K562 (cell line): ENCODE results near the gene WWOX. TPM values are rescaled to one million over a fixed set of nuclear protein-coding genes. Genes with fewer than 3 reads are reported as not detected.

Experiments used
- CBFB ChIP-seq: sonication (generic); formaldehyde crosslinking; IDR thresholded peaks from 2 replicates; pipeline ENCODE4 v1.4.0; 2020; ENCODE audit warnings: mild to moderate bottlenecking, missing genetic modification reagents
- CREB3 ChIP-seq: fragments of 450-650 bp; conservative IDR thresholded peaks from 2 replicates; pipeline ENCODE4 v1.6.1; 2016; ENCODE audit warnings: missing genetic modification characterization, low read depth, mild to moderate bottlenecking, missing compliant biosample characterization, moderate library complexity
- DMBX1 ChIP-seq: fragments of 250-450 bp; sonication (Bioruptor Pico); IDR thresholded peaks from 2 replicates; pipeline ENCODE4 v1.8.0; 2022; ENCODE audit warnings: inconsistent platforms, mild to moderate bottlenecking, moderate library complexity, borderline replicate concordance
- EP400 ChIP-seq: fragments of 450-650 bp; IDR thresholded peaks from 2 replicates; pipeline ENCODE4 v1.6.1; 2017; ENCODE audit warnings: antibody characterized with exemption, mild to moderate bottlenecking, moderate library complexity
- HNRNPK ChIP-seq: fragments of 200-400 bp; formaldehyde crosslinking; IDR thresholded peaks from one replicate; pipeline ENCODE4 v1.6.1; 2018; ENCODE audit warnings: mild to moderate bottlenecking, low read depth, low read length; ENCODE audit not compliant: poor library complexity, severe bottlenecking
- KLF1 ChIP-seq: fragments of 450-650 bp; IDR thresholded peaks from 2 replicates; pipeline ENCODE4 v1.6.1; 2016; ENCODE audit warnings: missing genetic modification characterization, missing compliant biosample characterization
- MTF1 ChIP-seq: fragments of 250-450 bp; sonication (Bioruptor Pico); IDR thresholded peaks from 2 replicates; pipeline ENCODE4 v1.9.0; 2021; ENCODE audit warnings: moderate library complexity, mild to moderate bottlenecking, inconsistent platforms, borderline replicate concordance
- MYC ChIP-seq, 2 experiments: fragments of 250-450 bp in 1 of 2; sonication (Bioruptor Pico) in 1 of 2; IDR thresholded peaks; 2 replicates each; pipeline versions ENCODE4 v1.5.1 to v1.6.1; 2012 to 2021; ENCODE audit warnings: low read depth in 2 of 2, borderline replicate concordance in 1 of 2, improper control_type of control experiment in 1 of 2, low read length in 1 of 2, mild to moderate bottlenecking in 1 of 2, moderate library complexity in 1 of 2
- PHB ChIP-seq: fragments of 250-450 bp; sonication (Bioruptor Pico); IDR thresholded peaks from 2 replicates; pipeline ENCODE4 v1.5.0; 2021
- SP1 ChIP-seq: sonication (generic); formaldehyde crosslinking; IDR thresholded peaks from 2 replicates; pipeline ENCODE4 v1.8.1; 2022; ENCODE audit warnings: mild to moderate bottlenecking, missing genetic modification reagents
- TRIM25 ChIP-seq: fragments of 450-650 bp; IDR thresholded peaks from 2 replicates; pipeline ENCODE4 v1.7.0; 2016; ENCODE audit warnings: borderline replicate concordance
- ZNF232 ChIP-seq: sonication (generic); formaldehyde crosslinking; IDR thresholded peaks from 2 replicates; pipeline ENCODE4 v1.8.0; 2022; ENCODE audit warnings: mild to moderate bottlenecking, missing genetic modification reagents
- ZNF274 ChIP-seq: IDR thresholded peaks from 2 replicates; pipeline ENCODE4 v1.6.1; 2011; ENCODE audit warnings: low read depth, mild to moderate bottlenecking, low read length, moderate library complexity, borderline replicate concordance
- ZNF354B ChIP-seq: fragments of 250-450 bp; sonication (Bioruptor Pico); IDR thresholded peaks from 2 replicates; pipeline ENCODE4 v1.4.0; 2020
- polyA plus RNA-seq, 8 experiments: library from polyadenylated mRNA; depleted of rRNA in 4 of 8; stranded (reverse) in 5 of 8; unstranded in 3 of 8; fragments of >200 nt; fragmentation: Nextera tagmentation in 2 of 8; fragmentation: Illumina TruSeq in 1 of 8; extraction: Ambion mirVana in 2 of 8; extraction: Trizol in 1 of 8; gene quantifications; 2 replicates each; pipeline versions ENCODE4 v1.2.1 to v1.2.3, GENCODE V29; 2011 to 2014; ENCODE audit warnings: inconsistent platforms in 1 of 8, missing spikeins in 1 of 8
- total RNA-seq, 7 experiments: library from RNA; depleted of rRNA in 6 of 7; stranded (reverse); fragments of >200 nt in 6 of 7; fragmentation: Illumina TruSeq in 2 of 7; extraction: Trizol in 2 of 7; gene quantifications; 2 replicates each; pipeline versions ENCODE4 v1.2.1 to v1.2.3, GENCODE V29; 2011 to 2021; ENCODE audit warnings: low replicate concordance in 1 of 7
- TF ChIP-seq, protein P1 (sequence below), 2 experiments: fragments of 450-650 bp; IDR thresholded peaks; 2 replicates each; pipeline ENCODE4 v1.6.1; 2016
- TF ChIP-seq, protein P2 (sequence below): sonication (generic); formaldehyde crosslinking; IDR thresholded peaks from 2 replicates; pipeline ENCODE4 v1.8.0; 2023; ENCODE audit warnings: mild to moderate bottlenecking, missing genetic modification reagents
- TF ChIP-seq, protein P3 (sequence below): sonication (generic); formaldehyde crosslinking; IDR thresholded peaks from 2 replicates; pipeline ENCODE4 v1.8.0; 2022; ENCODE audit warnings: mild to moderate bottlenecking, missing genetic modification reagents

WWOX gene
- total and polyA plus RNA-seq, 9 of the 15 experiments (the other 6 are each of a cell fraction or from before 2014, with no cell fraction given) = 1.6 to 22.7 (median 8.1) TPM

DNA sequence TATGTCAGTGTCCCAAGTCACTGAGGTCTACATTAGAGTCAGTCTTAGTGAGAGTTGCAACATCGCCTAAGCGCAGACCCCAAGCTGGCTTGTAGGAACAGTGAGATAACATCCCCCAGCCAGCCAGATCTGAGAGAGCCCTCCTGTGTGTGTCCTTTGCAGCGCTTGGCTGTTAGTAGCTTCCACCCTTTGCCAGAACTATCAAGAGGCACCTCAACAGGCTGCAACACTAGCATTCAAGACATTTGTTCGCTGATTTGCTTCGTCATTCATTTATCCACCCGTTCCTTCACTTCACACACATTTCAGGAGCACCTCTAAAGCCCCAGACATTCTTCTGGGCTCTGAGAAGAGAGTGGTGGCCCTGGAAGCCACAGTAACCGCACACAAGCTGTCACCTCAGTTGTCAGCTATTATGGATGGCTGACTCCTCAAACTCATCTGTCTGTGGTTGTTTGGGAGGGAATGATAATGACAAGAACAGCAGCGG lies 289.6 kb downstream of the WWOX start (continued):
- TF ChIP-seq ZNF274 = no peak
- TF ChIP-seq EP400 = no peak
- TF ChIP-seq DMBX1 = no peak
- TF ChIP-seq ZNF232 = no peak
- no peak for TF ChIP-seq SP1 (CRISPR knock-in tag)
- no peak for TF ChIP-seq MTF1 (CRISPR knock-in tag)
- no peak for TF ChIP-seq TRIM25
- TF ChIP-seq ZNF354B (CRISPR knock-in tag) = no peak
- 0 out of 2 replicates have a peak, but pooled peaks have one; percentile 37 for TF ChIP-seq CBFB (CRISPR knock-in tag)
- no peak for TF ChIP-seq PHB
- TF ChIP-seq, protein P1, sequence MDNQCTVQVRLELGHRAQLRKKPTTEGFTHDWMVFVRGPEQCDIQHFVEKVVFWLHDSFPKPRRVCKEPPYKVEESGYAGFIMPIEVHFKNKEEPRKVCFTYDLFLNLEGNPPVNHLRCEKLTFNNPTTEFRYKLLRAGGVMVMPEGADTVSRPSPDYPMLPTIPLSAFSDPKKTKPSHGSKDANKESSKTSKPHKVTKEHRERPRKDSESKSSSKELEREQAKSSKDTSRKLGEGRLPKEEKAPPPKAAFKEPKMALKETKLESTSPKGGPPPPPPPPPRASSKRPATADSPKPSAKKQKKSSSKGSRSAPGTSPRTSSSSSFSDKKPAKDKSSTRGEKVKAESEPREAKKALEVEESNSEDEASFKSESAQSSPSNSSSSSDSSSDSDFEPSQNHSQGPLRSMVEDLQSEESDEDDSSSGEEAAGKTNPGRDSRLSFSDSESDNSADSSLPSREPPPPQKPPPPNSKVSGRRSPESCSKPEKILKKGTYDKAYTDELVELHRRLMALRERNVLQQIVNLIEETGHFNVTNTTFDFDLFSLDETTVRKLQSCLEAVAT (IDR thresholded peaks at IDR 0.05) = peak in 1 of 2 experiments; percentile 69; a peak in 1 of 4 replicates
- TF ChIP-seq, protein P2, sequence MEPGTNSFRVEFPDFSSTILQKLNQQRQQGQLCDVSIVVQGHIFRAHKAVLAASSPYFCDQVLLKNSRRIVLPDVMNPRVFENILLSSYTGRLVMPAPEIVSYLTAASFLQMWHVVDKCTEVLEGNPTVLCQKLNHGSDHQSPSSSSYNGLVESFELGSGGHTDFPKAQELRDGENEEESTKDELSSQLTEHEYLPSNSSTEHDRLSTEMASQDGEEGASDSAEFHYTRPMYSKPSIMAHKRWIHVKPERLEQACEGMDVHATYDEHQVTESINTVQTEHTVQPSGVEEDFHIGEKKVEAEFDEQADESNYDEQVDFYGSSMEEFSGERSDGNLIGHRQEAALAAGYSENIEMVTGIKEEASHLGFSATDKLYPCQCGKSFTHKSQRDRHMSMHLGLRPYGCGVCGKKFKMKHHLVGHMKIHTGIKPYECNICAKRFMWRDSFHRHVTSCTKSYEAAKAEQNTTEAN (CRISPR knock-in tag) = no peak
- no peak for TF ChIP-seq CREB3 (tag)
- no peak for TF ChIP-seq HNRNPK
- no peak for TF ChIP-seq KLF1 (tag)
- TF ChIP-seq, protein P3, sequence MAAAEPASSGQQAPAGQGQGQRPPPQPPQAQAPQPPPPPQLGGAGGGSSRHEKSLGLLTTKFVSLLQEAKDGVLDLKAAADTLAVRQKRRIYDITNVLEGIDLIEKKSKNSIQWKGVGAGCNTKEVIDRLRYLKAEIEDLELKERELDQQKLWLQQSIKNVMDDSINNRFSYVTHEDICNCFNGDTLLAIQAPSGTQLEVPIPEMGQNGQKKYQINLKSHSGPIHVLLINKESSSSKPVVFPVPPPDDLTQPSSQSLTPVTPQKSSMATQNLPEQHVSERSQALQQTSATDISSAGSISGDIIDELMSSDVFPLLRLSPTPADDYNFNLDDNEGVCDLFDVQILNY (CRISPR knock-in tag) = no peak
- TF ChIP-seq MYC (IDR thresholded peaks at IDR 0.05; ENCODE audit: low read depth, low read length) = no peak
- no peak for TF ChIP-seq MYC (CRISPR knock-in tag; IDR thresholded peaks at IDR 0.05; ENCODE audit: borderline replicate concordance, low read depth)
